K562 (cell line): ENCODE results near the gene TBC1D9.

Experiments used
- BRCA1 ChIP-seq, 2 experiments: fragments of 450-650 bp in 1 of 2; sonication (generic) in 1 of 2; formaldehyde crosslinking in 1 of 2; IDR thresholded peaks; 2 replicates each; pipeline versions ENCODE4 v1.5.0 to v1.6.1; 2017 to 2020; ENCODE audit warnings: mild to moderate bottlenecking in 1 of 2, missing genetic modification reagents in 1 of 2
- CTCF ChIP-seq, 3 experiments: IDR thresholded peaks in 2 of 3; conservative IDR thresholded peaks in 1 of 3; 2 replicates each; pipeline ENCODE4 v1.5.1; 2011 to 2012; ENCODE audit warnings: low read length in 3 of 3, mild to moderate bottlenecking in 3 of 3, control low read depth in 2 of 3, improper control_type of control experiment in 1 of 3, inconsistent platforms in 1 of 3, low read depth in 1 of 3, mixed read lengths in 1 of 3, moderate library complexity in 1 of 3; ENCODE audit not compliant: insufficient read depth in 2 of 3
- GTF2F1 ChIP-seq: IDR thresholded peaks from 2 replicates; pipeline ENCODE4 v1.6.1; 2011; ENCODE audit warnings: low read depth, low read length, improper control_type of control experiment
- L3MBTL2 ChIP-seq: fragments of 450-650 bp; IDR thresholded peaks from 2 replicates; pipeline ENCODE4 v1.6.1; 2016; ENCODE audit warnings: mild to moderate bottlenecking, moderate library complexity
- NRF1 ChIP-seq, 2 experiments: fragments of 450-650 bp; IDR thresholded peaks in 1 of 2; conservative IDR thresholded peaks in 1 of 2; 2 replicates each; pipeline ENCODE4 v1.6.1; 2014; ENCODE audit warnings: mild to moderate bottlenecking in 2 of 2
- ZNF274 ChIP-seq: IDR thresholded peaks from 2 replicates; pipeline ENCODE4 v1.6.1; 2011; ENCODE audit warnings: low read depth, mild to moderate bottlenecking, low read length, moderate library complexity, borderline replicate concordance
- ZNF282 ChIP-seq: sonication (generic); formaldehyde crosslinking; IDR thresholded peaks from 2 replicates; pipeline ENCODE4 v1.8.1; 2023; ENCODE audit warnings: missing genetic modification reagents

GRCh38 chr4:140680686-140681085 lies 75.5 kb downstream of the TBC1D9 start:
- TF ChIP-seq L3MBTL2 (no peak), GTF2F1 (no peak), BRCA1 (IDR thresholded peaks at IDR 0.05) (no peak), BRCA1 (CRISPR knock-in tag; IDR thresholded peaks at IDR 0.05) (no peak), ZNF274 (no peak), CTCF (IDR thresholded peaks at IDR 0.05 in 2 of 3, conservative IDR thresholded peaks at IDR 0.05 in 1 of 3; ENCODE audit: insufficient read depth in 2 of 3, low read depth in 1 of 3, low read length in 3 of 3) (no peak), NRF1 (conservative IDR thresholded peaks at IDR 0.05 in 1 of 2, IDR thresholded peaks at IDR 0.05 in 1 of 2) (no peak), ZNF282 (no peak)
